ENCODE results near the gene LPAR1. TPM values are rescaled to one million over a fixed set of nuclear protein-coding genes. Genes with fewer than 3 reads are reported as not detected.

The LPAR1 gene
- total and polyA plus RNA-seq, 12 donors: 9.6 to 65.2 (median 22.4) TPM

DNA sequence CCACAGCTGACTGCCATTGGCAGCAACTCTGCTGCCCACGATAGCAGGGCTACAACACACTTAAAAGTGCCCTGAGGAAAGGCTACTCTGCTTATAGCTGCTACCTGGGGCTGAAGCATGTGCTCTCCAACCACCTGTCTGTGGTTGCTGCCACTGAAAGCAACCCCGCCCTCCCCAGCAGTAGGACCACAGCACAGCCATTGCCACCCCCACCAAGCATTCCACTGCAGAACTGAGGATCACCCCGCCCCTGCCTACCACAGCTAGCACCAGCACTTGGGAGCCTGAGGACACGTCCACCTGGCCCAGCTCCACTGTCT, 85.8 kb downstream of the LPAR1 start:
- intact Hi-C loops (cut with DNase I): no loop called here

GRCh38 chr9:110951805-110952539, 86.3 kb downstream of the LPAR1 start:
- DNase-seq: no peak
- Histone ChIP-seq H3K4me1 (replicated peaks in 1 of 2) (peaks cover 0 to 9% of the 10 kb centered on the region in 2 donors), H3K27ac (no peak overlapping the region), H3K9me3 (replicated peaks in 1 of 3) (peaks cover 0 to 9% (median 0%) of the 10 kb centered on the region in 3 donors), H3K4me3 (no peak overlapping the region), H3K27me3 (no peaks in the 10 kb centered on the region), H3K36me3 (replicated peaks in 1 of 2) (no peaks in the 10 kb centered on the region)
- WGBS, 4 donors: 52 to 65% (median 61%) methylated on average over 4 of the region's 4 CpGs
- intact Hi-C loops (cut with DNase I): no loop called here
- TF ChIP-seq CTCF (IDR thresholded peaks at IDR 0.05) (no peak), POLR2A (IDR thresholded peaks at IDR 0.05) (no peak)

More for the DNA sequence above, 85.8 kb downstream of the LPAR1 start:
- Histone ChIP-seq H3K4me3 (no peak overlapping the region), H3K9me3 (replicated peaks in 1 of 3) (peaks cover 0 to 9% (median 0%) of the 10 kb centered on the region in 3 donors), H3K36me3 (replicated peaks in 1 of 2) (no peaks in the 10 kb centered on the region), H3K4me1 (replicated peaks in 1 of 2) (peaks cover 0 to 9% of the 10 kb centered on the region in 2 donors), H3K27ac (no peak overlapping the region), H3K27me3 (no peaks in the 10 kb centered on the region)
- DNase-seq: no peak
- TF ChIP-seq CTCF (IDR thresholded peaks at IDR 0.05) (no peak), POLR2A (IDR thresholded peaks at IDR 0.05) (no peak)
- WGBS, 4 donors: 82 to 94% (median 84%) methylated on average over 2 to 4 of the region's 4 CpGs; no CpG with 5 or more reads in 1 of the 4 donors

DNA sequence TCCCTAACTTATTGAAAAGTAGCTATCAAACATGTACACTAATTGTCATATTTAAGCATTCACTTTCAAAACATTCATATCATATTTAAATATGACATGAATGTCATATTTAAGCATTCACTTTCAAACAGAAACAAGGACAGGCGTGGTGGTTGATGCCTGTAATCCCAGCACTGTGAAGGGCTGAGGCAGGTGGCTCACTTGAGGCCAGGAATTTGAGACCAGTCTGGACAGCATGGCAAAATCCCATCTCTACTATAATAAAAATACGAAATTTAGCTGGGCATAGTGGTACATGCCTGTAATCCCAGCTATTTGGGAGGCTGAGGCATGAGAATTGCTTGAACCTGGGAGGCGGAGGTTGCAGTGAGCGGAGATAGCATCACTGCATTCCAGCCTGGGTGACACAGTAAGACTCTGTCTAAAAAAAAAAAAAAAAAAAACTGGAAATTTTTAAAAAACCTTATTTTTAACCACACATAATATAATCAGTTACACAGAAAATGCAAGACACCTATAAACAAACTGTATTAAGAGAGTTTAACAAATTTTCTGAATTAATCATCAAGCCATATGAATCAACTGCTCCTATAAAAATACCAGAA, 88.1 kb downstream of the LPAR1 start:
- 84 to 94% (median 86%) methylated on average over 4 of the region's 4 CpGs for WGBS, 4 donors
- no peak overlapping the region for H3K27ac ChIP-seq
- intact Hi-C loops (cut with DNase I): no loop called here

More for the DNA sequence above, 88.1 kb downstream of the LPAR1 start:
- Histone ChIP-seq H3K27me3 (no peaks in the 10 kb centered on the region), H3K4me3 (no peak overlapping the region), H3K9me3 (replicated peaks in 1 of 3) (peaks cover 0 to 4% (median 0%) of the 10 kb centered on the region in 3 donors), H3K36me3 (replicated peaks in 1 of 2) (no peaks in the 10 kb centered on the region), H3K4me1 (replicated peaks in 1 of 2) (peaks cover 0 to 9% of the 10 kb centered on the region in 2 donors)
- no peak for DNase-seq
- no peak for TF ChIP-seq POLR2A (IDR thresholded peaks at IDR 0.05)
- TF ChIP-seq CTCF (IDR thresholded peaks at IDR 0.05): no peak

All from adrenal gland (tissue), 12 donors.